ENCODE measurements around the gene BHMT2.

BHMT2 gene

GRCh38 chr5:79077680-79078365 is 8.3 kb downstream of the BHMT2 start:
- TF ChIP-seq, protein P1, sequence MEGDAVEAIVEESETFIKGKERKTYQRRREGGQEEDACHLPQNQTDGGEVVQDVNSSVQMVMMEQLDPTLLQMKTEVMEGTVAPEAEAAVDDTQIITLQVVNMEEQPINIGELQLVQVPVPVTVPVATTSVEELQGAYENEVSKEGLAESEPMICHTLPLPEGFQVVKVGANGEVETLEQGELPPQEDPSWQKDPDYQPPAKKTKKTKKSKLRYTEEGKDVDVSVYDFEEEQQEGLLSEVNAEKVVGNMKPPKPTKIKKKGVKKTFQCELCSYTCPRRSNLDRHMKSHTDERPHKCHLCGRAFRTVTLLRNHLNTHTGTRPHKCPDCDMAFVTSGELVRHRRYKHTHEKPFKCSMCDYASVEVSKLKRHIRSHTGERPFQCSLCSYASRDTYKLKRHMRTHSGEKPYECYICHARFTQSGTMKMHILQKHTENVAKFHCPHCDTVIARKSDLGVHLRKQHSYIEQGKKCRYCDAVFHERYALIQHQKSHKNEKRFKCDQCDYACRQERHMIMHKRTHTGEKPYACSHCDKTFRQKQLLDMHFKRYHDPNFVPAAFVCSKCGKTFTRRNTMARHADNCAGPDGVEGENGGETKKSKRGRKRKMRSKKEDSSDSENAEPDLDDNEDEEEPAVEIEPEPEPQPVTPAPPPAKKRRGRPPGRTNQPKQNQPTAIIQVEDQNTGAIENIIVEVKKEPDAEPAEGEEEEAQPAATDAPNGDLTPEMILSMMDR (IDR thresholded peaks at IDR 0.05; ENCODE audit: low read depth, low read length, missing control alignments): no peak
- no peak for DNase-seq (ENCODE audit: low read depth)
- H3K4me3 ChIP-seq (ENCODE audit: low read depth, low read length): no peak overlapping the region

DNA sequence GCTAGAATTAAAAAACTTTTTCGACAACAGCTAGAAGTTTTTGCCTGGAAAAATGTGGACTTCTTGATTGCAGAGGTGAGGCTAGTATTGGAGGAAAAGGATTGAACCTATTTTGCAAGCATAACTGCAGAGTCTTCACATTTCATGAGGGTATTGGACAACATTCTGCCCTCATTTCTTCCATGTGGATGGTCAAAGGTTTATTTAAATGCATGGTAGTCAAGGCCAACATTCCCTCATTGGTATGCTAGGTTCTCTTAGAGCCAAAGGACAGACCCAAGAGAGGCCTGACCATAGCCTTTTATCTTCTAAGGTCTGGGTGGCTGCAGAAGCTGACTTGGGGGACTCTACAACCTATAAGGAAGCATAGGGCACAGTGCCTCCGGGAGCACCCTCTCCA is 11.2 kb downstream of the BHMT2 start:
- DNase-seq (ENCODE audit: low read depth): no peak
- TF ChIP-seq, protein P1 (IDR thresholded peaks at IDR 0.05; ENCODE audit: low read depth, low read length, missing control alignments): no peak
- no peak overlapping the region for H3K4me3 ChIP-seq (ENCODE audit: low read depth, low read length)

GRCh38 chr5:79081779-79082178 is 12.2 kb downstream of the BHMT2 start:
- no peak for DNase-seq (ENCODE audit: low read depth)
- H3K4me3 ChIP-seq (ENCODE audit: low read depth, low read length): no peak overlapping the region
- TF ChIP-seq, protein P1 (IDR thresholded peaks at IDR 0.05; ENCODE audit: low read depth, low read length, missing control alignments): no peak

DNA sequence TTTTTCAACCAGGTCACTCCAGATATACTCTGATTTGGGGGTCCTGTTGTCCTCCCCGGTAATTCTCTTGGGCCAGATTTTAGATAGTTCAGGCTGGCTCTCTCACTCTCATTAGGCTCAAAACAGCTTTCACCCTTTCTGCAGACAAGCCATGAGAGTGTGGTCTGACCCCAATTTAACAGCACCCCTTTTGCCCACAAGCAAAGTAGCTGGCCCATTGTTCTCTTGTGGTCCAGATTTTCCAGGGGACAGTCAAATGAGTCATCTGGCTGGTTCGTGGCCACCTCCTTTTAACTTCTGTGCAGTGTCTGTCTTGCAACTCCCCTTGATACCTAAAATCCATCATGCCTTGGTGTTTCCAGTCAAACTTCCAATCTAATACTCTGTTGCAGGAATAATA is 16.5 kb downstream of the BHMT2 start:
- TF ChIP-seq, protein P1 (IDR thresholded peaks at IDR 0.05; ENCODE audit: low read depth, low read length, missing control alignments): no peak
- no peak overlapping the region for H3K4me3 ChIP-seq (ENCODE audit: low read depth, low read length)
- no peak for DNase-seq (ENCODE audit: low read depth)

DNA sequence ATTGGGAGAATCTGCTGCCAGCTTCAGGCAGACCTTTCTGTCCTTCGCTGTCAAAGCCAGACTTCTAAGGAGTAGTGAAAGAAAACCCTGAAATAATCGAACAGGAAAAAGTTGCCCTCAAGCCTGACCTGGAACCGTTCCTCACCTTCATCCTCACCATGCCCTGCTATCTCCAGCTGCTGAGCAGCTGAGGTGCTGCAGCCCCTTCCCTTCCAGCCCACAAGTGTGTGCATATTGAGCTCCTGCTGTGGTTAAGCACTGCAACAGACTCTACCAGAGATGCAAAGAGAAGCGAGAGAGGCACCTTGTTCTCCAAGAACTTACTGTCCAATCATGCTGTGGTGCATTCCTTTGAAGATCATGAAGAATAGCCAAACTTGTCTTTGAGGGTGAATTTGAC is 18.9 kb downstream of the BHMT2 start:
- DNase-seq (ENCODE audit: low read depth): no peak
- TF ChIP-seq, protein P1 (IDR thresholded peaks at IDR 0.05; ENCODE audit: low read depth, low read length, missing control alignments): no peak
- H3K4me3 ChIP-seq (ENCODE audit: low read depth, low read length): no peak overlapping the region

- H3K4me3 ChIP-seq (ENCODE audit: low read depth, low read length): no peak overlapping the region
- TF ChIP-seq, protein P1 (IDR thresholded peaks at IDR 0.05; ENCODE audit: low read depth, low read length, missing control alignments): no peak
- DNase-seq (ENCODE audit: low read depth): no peak
Observed at GRCh38 chr5:79091064-79091463, 21.5 kb downstream of the BHMT2 start.

GRCh38 chr5:79093762-79094161 is 24.2 kb downstream of the BHMT2 start:
- DNase-seq (ENCODE audit: low read depth): no peak
- no peak overlapping the region for H3K4me3 ChIP-seq (ENCODE audit: low read depth, low read length)
- TF ChIP-seq, protein P1 (IDR thresholded peaks at IDR 0.05; ENCODE audit: low read depth, low read length, missing control alignments): no peak

Measured in GM12864 (cell line).